Activated CD4-positive, alpha-beta memory T cell treated with anti-CD3 and anti-CD28 coated beads for 36 hours (primary cell): Measurements from ENCODE around the gene RARB. TPM values are rescaled to one million over a fixed set of nuclear protein-coding genes. Genes with fewer than 3 reads are reported as not detected.

Experiments
- CTCF ChIA-PET: fragments of 350-600 bp; sonication (Branson Sonifier 250); formaldehyde crosslinking; loops from one replicate; lab custom pipeline; 2021; ENCODE audit warnings: antibody characterized with exemption, inconsistent platforms; lab: Charles Lee
- POLR2A ChIA-PET: fragments of 350-600 bp; sonication (Branson Sonifier 250); formaldehyde crosslinking; loops from one replicate; lab custom pipeline; 2021; ENCODE audit warnings: antibody characterized with exemption; lab: Charles Lee
- DNase-seq: peaks from one replicate; pipeline ENCODE4 v3.0.0-alpha.2; 2020
- H3K27ac Mint-ChIP-seq: one replicate; pipeline ENCODE4 v1.8.0; 2021; ENCODE audit warnings: mixed read lengths
- H3K27me3 Mint-ChIP-seq: one replicate; pipeline ENCODE4 v1.8.0; 2021; ENCODE audit warnings: mixed read lengths
- H3K36me3 Mint-ChIP-seq: one replicate; pipeline ENCODE4 v1.8.0; 2021; ENCODE audit warnings: mixed read lengths
- H3K4me1 Mint-ChIP-seq: one replicate; pipeline ENCODE4 v1.8.0; 2021; ENCODE audit warnings: low read depth, mixed read lengths
- H3K4me3 Mint-ChIP-seq: one replicate; pipeline ENCODE4 v1.8.0; 2021; ENCODE audit warnings: mild to moderate bottlenecking, mixed read lengths
- H3K9me3 Mint-ChIP-seq: one replicate; pipeline ENCODE4 v1.8.0; 2021; ENCODE audit warnings: mixed read lengths
- intact Hi-C: fragments of 100-400 bp; cut with micrococcal nuclease; formaldehyde crosslinking; loops from one replicate; pipeline ENCODE4 v1.15.1; 2023
- total RNA-seq, 2 experiments: library from RNA; stranded (reverse); gene quantifications; one replicate each; pipeline ENCODE4 v1.2.3, GENCODE V29; 2021

Gene RARB
- total RNA-seq, 2 experiments from 2014 or later: not detected

- ChIA-PET POLR2A (no interaction called here), CTCF (no interaction called here)
- H3K36me3 Mint-ChIP-seq: no peaks in the 10 kb centered on the region
- no peak overlapping the region for H3K4me3 Mint-ChIP-seq
- no peak for DNase-seq
- intact Hi-C loops: no loop called here
- H3K27me3 Mint-ChIP-seq: peaks cover 5% of the 10 kb centered on the region
- H3K9me3 Mint-ChIP-seq: no peaks in the 10 kb centered on the region
- no peaks in the 10 kb centered on the region for H3K4me1 Mint-ChIP-seq
- H3K27ac Mint-ChIP-seq: no peak overlapping the region
These were observed 77.5 kb downstream of the RARB start for GRCh38 chr3:25505581-25505980.

- H3K27me3 Mint-ChIP-seq: peaks cover 6% of the 10 kb centered on the region
These were observed 79.7 kb downstream of the RARB start for GRCh38 chr3:25507811-25508210.

GRCh38 chr3:25508433-25508832, 80.4 kb downstream of the RARB start:
- DNase-seq: no peak
- ChIA-PET POLR2A (no interaction called here), CTCF (no interaction called here)
- H3K4me3 Mint-ChIP-seq: no peak overlapping the region
- H3K4me1 Mint-ChIP-seq: no peaks in the 10 kb centered on the region
- H3K36me3 Mint-ChIP-seq: no peaks in the 10 kb centered on the region
- intact Hi-C loops: no loop called here
- no peak overlapping the region for H3K27ac Mint-ChIP-seq
- H3K27me3 Mint-ChIP-seq: peaks cover 6% of the 10 kb centered on the region
- H3K9me3 Mint-ChIP-seq: no peaks in the 10 kb centered on the region

More at GRCh38 chr3:25507811-25508210, 79.7 kb downstream of the RARB start:
- ChIA-PET CTCF (no interaction called here), POLR2A (no interaction called here)
- H3K27ac Mint-ChIP-seq: no peak overlapping the region
- no peaks in the 10 kb centered on the region for H3K4me1 Mint-ChIP-seq
- H3K9me3 Mint-ChIP-seq: no peaks in the 10 kb centered on the region
- DNase-seq: no peak
- no peak overlapping the region for H3K4me3 Mint-ChIP-seq
- no peaks in the 10 kb centered on the region for H3K36me3 Mint-ChIP-seq
- intact Hi-C loops: no loop called here

GRCh38 chr3:25508901-25509300, 80.8 kb downstream of the RARB start:
- intact Hi-C loops: no loop called here

GRCh38 chr3:25510797-25511196, 82.7 kb downstream of the RARB start:
- no peak overlapping the region for H3K4me3 Mint-ChIP-seq
- no peaks in the 10 kb centered on the region for H3K36me3 Mint-ChIP-seq
- DNase-seq: no peak
- H3K4me1 Mint-ChIP-seq: no peaks in the 10 kb centered on the region
- intact Hi-C loops: no loop called here
- no peak overlapping the region for H3K27ac Mint-ChIP-seq
- no peaks in the 10 kb centered on the region for H3K9me3 Mint-ChIP-seq
- H3K27me3 Mint-ChIP-seq: peaks cover 7% of the 10 kb centered on the region
- POLR2A ChIA-PET: no interaction called here
- CTCF ChIA-PET: no interaction called here

More at GRCh38 chr3:25508901-25509300, 80.8 kb downstream of the RARB start:
- peaks cover 6% of the 10 kb centered on the region for H3K27me3 Mint-ChIP-seq
- ChIA-PET POLR2A (no interaction called here), CTCF (no interaction called here)
- no peak overlapping the region for H3K4me3 Mint-ChIP-seq
- H3K4me1 Mint-ChIP-seq: no peaks in the 10 kb centered on the region
- no peak overlapping the region for H3K27ac Mint-ChIP-seq
- no peaks in the 10 kb centered on the region for H3K36me3 Mint-ChIP-seq
- H3K9me3 Mint-ChIP-seq: no peaks in the 10 kb centered on the region
- no peak for DNase-seq

- Mint-ChIP-seq H3K27me3 (peaks cover 7% of the 10 kb centered on the region), H3K4me3 (no peak overlapping the region), H3K9me3 (no peaks in the 10 kb centered on the region), H3K4me1 (no peaks in the 10 kb centered on the region), H3K27ac (no peak overlapping the region), H3K36me3 (no peaks in the 10 kb centered on the region)
- intact Hi-C loops: no loop called here
- ChIA-PET CTCF (no interaction called here), POLR2A (no interaction called here)
- no peak for DNase-seq
These were observed 84.1 kb downstream of the RARB start for GRCh38 chr3:25511972-25512721.

- Mint-ChIP-seq H3K4me1 (no peaks in the 10 kb centered on the region), H3K27ac (no peak overlapping the region), H3K27me3 (peaks cover 7% of the 10 kb centered on the region), H3K9me3 (no peaks in the 10 kb centered on the region), H3K4me3 (no peak overlapping the region), H3K36me3 (no peaks in the 10 kb centered on the region)
- intact Hi-C loops: no loop called here
- ChIA-PET CTCF (no interaction called here), POLR2A (no interaction called here)
- DNase-seq: no peak
These were observed 85.7 kb downstream of the RARB start for GRCh38 chr3:25513642-25514266.

- H3K27me3 Mint-ChIP-seq: peaks cover 7% of the 10 kb centered on the region
- no peaks in the 10 kb centered on the region for H3K9me3 Mint-ChIP-seq
- no peak for DNase-seq
- no peaks in the 10 kb centered on the region for H3K36me3 Mint-ChIP-seq
- CTCF ChIA-PET: no interaction called here
- no peaks in the 10 kb centered on the region for H3K4me1 Mint-ChIP-seq
- intact Hi-C loops: no loop called here
- POLR2A ChIA-PET: no interaction called here
- no peak overlapping the region for H3K4me3 Mint-ChIP-seq
- no peak overlapping the region for H3K27ac Mint-ChIP-seq
These were observed 87.1 kb downstream of the RARB start for GRCh38 chr3:25515171-25515570.

- CTCF ChIA-PET: interaction anchor here (0.7 kb wide), 1 partner anchor 12 kb away, joined by 3 read pairs; no protein-coding TSS in a partner anchor
- no peaks in the 10 kb centered on the region for H3K27me3 Mint-ChIP-seq
- no peaks in the 10 kb centered on the region for H3K36me3 Mint-ChIP-seq
- H3K4me3 Mint-ChIP-seq: no peak overlapping the region
- H3K4me1 Mint-ChIP-seq: no peaks in the 10 kb centered on the region
- H3K9me3 Mint-ChIP-seq: no peaks in the 10 kb centered on the region
- no peak for DNase-seq
- intact Hi-C loops: no loop called here
- POLR2A ChIA-PET: no interaction called here
- H3K27ac Mint-ChIP-seq: no peak overlapping the region
These were observed 93.0 kb downstream of the RARB start for GRCh38 chr3:25520926-25521559.

- H3K27me3 Mint-ChIP-seq: no peaks in the 10 kb centered on the region
These were observed 99.3 kb downstream of the RARB start for GRCh38 chr3:25527336-25527735.

GRCh38 chr3:25527801-25528200, 99.7 kb downstream of the RARB start:
- DNase-seq: no peak

More at GRCh38 chr3:25527336-25527735, 99.3 kb downstream of the RARB start:
- Mint-ChIP-seq H3K4me3 (no peak overlapping the region), H3K9me3 (peaks cover 2% of the 10 kb centered on the region), H3K36me3 (no peaks in the 10 kb centered on the region), H3K4me1 (no peaks in the 10 kb centered on the region), H3K27ac (no peak overlapping the region)
- ChIA-PET CTCF (no interaction called here), POLR2A (no interaction called here)
- no peak for DNase-seq
- intact Hi-C loops: no loop called here

GRCh38 chr3:25531971-25532370, 103.9 kb downstream of the RARB start:
- no peaks in the 10 kb centered on the region for H3K4me1 Mint-ChIP-seq
- ChIA-PET CTCF (interaction anchor here (0.7 to 2.0 kb wide), 6 partner anchors 8 to 258 kb away, joined by 3 to 15 read pairs (median 4); no protein-coding TSS in a partner anchor), POLR2A (no interaction called here)
- H3K27me3 Mint-ChIP-seq: peaks cover 2% of the 10 kb centered on the region
- H3K9me3 Mint-ChIP-seq: peaks cover 7% of the 10 kb centered on the region
- DNase-seq: no peak
- no peak overlapping the region for H3K4me3 Mint-ChIP-seq
- H3K27ac Mint-ChIP-seq: no peak overlapping the region
- H3K36me3 Mint-ChIP-seq: no peaks in the 10 kb centered on the region
- intact Hi-C loops: loop anchor here (1.0 to 2.0 kb wide), 2 partner anchors 62 to 1181 kb away; no protein-coding TSS in a partner anchor

More at GRCh38 chr3:25527801-25528200, 99.7 kb downstream of the RARB start:
- Mint-ChIP-seq H3K4me1 (no peaks in the 10 kb centered on the region), H3K27ac (no peak overlapping the region), H3K9me3 (peaks cover 6% of the 10 kb centered on the region), H3K36me3 (no peaks in the 10 kb centered on the region), H3K27me3 (no peaks in the 10 kb centered on the region), H3K4me3 (no peak overlapping the region)
- ChIA-PET POLR2A (no interaction called here), CTCF (no interaction called here)
- intact Hi-C loops: no loop called here
